Heart left ventricle (tissue), 16 donors: ENCODE results near the gene TPP2. TPM values are rescaled to one million over a fixed set of nuclear protein-coding genes. Genes with fewer than 3 reads are reported as not detected.

Experiments used
- ATAC-seq, 4 donors: fragments of 200-7000 bp; cut with Tn5 transposase; one replicate each; pipeline ENCODE4 v1.9.1; 2020 to 2022; ENCODE audit warnings: moderate library complexity in 4 of 4, mild to moderate bottlenecking in 3 of 4, moderate number of reproducible peaks in 1 of 4
- DNase-seq, 5 donors: peaks; one replicate each; pipeline ENCODE4 v3.0.0-alpha.2; 2020
- H3K27ac ChIP-seq, 12 donors: fragments of 200-600 bp; sonication (generic) in 4 of 12; one replicate each; pipeline versions ENCODE4 v1.5.0 to v1.8.0; 2016 to 2022; ENCODE audit warnings: mild to moderate bottlenecking in 2 of 12
- H3K27me3 ChIP-seq, 9 donors: fragments of 200-600 bp; sonication (generic) in 2 of 9; one replicate each; pipeline versions ENCODE4 v1.5.1 to v1.8.0; 2016 to 2022; ENCODE audit warnings: mild to moderate bottlenecking in 3 of 9
- H3K36me3 ChIP-seq, 9 donors: fragments of 200-600 bp; sonication (generic) in 2 of 9; one replicate each; pipeline versions ENCODE4 v1.5.0 to v1.8.0; 2018 to 2022; ENCODE audit warnings: mild to moderate bottlenecking in 2 of 9
- H3K4me1 ChIP-seq, 12 donors: fragments of 200-600 bp; sonication (generic) in 4 of 12; one replicate each; pipeline versions ENCODE4 v1.5.0 to v1.8.0; 2016 to 2022; ENCODE audit warnings: mild to moderate bottlenecking in 3 of 12
- H3K4me3 ChIP-seq, 12 donors: fragments of 200-600 bp; sonication (generic) in 4 of 12; one replicate each; pipeline versions ENCODE4 v1.5.0 to v1.8.0; 2017 to 2022; ENCODE audit warnings: mild to moderate bottlenecking in 9 of 12, moderate library complexity in 4 of 12
- H3K9me3 ChIP-seq, 12 donors: fragments of 200-600 bp; sonication (generic) in 4 of 12; one replicate each; pipeline versions ENCODE4 v1.5.0 to v1.8.0; 2016 to 2022; ENCODE audit warnings: mild to moderate bottlenecking in 1 of 12
- CTCF ChIP-seq, 12 donors: fragments of 200-600 bp; sonication (generic) in 4 of 12; IDR thresholded peaks; one replicate each; pipeline versions ENCODE4 v1.5.0 to v1.8.0; 2018 to 2022; ENCODE audit warnings: antibody characterized with exemption in 12 of 12, mild to moderate bottlenecking in 5 of 12
- POLR2A ChIP-seq, 2 donors: fragments of 450-650 bp; IDR thresholded peaks; one replicate each; pipeline ENCODE4 v1.6.1; 2017; ENCODE audit warnings: antibody characterized with exemption in 2 of 2, mild to moderate bottlenecking in 2 of 2, moderate library complexity in 2 of 2
- WGBS, 4 donors: extraction: QIAGEN DNeasy Blood & Tissue Kit in 2 of 4; methylation state at CpG; one replicate each; pipeline versions ENCODE4 v1.1.5 to v1.1.7; 2013 to 2018; 5-methylcytosine and 5-hydroxymethylcytosine counted together
- intact Hi-C, 10 donors: fragments of 100-400 bp; cut with DNase I; formaldehyde crosslinking; loops; one replicate each; pipeline versions ENCODE4 v1.11.1 to v1.14.2; 2022
- polyA plus RNA-seq, 2 donors: library from polyadenylated mRNA; stranded (reverse); fragments of 200-250 nt; gene quantifications; one replicate each; pipeline ENCODE4 v1.2.3, GENCODE V29; 2013
- total RNA-seq, 9 donors: library from RNA; depleted of rRNA in 2 of 9; stranded (reverse); fragments of >200 nt in 2 of 9; fragmentation: NEBNext Ultra II Directional in 3 of 9; extraction: Animal tissue kit (Norgen Biotek cat#: 25700) in 3 of 9; gene quantifications; one replicate each; pipeline versions ENCODE4 v1.1.0 to v1.2.4, GENCODE V29; 2016 to 2023
- donor health status: ischemic (EF 13 %, LVEDD 7.1; RV severe dilation, severe dysfunction).
- donor health status: healthy with polysubstance abuse.
- donor health status: DM: no; HTN: yes; CAD: no.
- donor health status: DM: no; HTN: no; CAD: no.
- donor health status: ischemic (EF 25% LVEDD 6.9; RV normal size, moderate dysfunction).
- donor health status: ischemic (EF 25% LVEDD 5.7; RV mildly dilated, moderate dysfunction).
- donor health status: healthy.
- donor health status: DM: yes; HTN: yes; CAD: no.
- donor health status: ischemic (EF 35%, LVEDD 5.7; RV mildly dilated, moderate dysfunction).
- donor health status: nonischemic (EF 11% LVEDD 7.7; RV severe dilation, severe dysfunction).
- donor health status: DM: yes; HTN: yes; CAD: no.
- donor health status: PGD.
- donor health status: ischemic (EF 29% LVEDD 5.4; RV normal size, mild dysfunction).
- donor health status: nonischemic (EF 23%, LVEDD 6.1; RV moderate dilation, normal function).

The TPP2 gene
- total and polyA plus RNA-seq, 11 donors: 13.0 to 37.9 (median 32.4) TPM

GRCh38 chr13:102643656-102644055, 46.9 kb downstream of the TPP2 start:
- no peaks in the 10 kb centered on the region for H3K9me3 ChIP-seq
- WGBS, 4 donors: 88 to 98% (median 96%) methylated on average over 1 of the region's 1 CpG
- H3K4me1 ChIP-seq: peaks cover 0 to 25% (median under 1%) of the 10 kb centered on the region in 12 donors
- H3K27me3 ChIP-seq: no peaks in the 10 kb centered on the region
- DNase-seq: no peak
- TF ChIP-seq POLR2A (IDR thresholded peaks at IDR 0.05) (no peak), CTCF (IDR thresholded peaks at IDR 0.05) (no peak)
- intact Hi-C loops: no loop called here
- peaks cover 0 to 100% (median 97%) of the 10 kb centered on the region in 9 donors for H3K36me3 ChIP-seq
- no peak for ATAC-seq
- no peak overlapping the region for H3K4me3 ChIP-seq
- no peak overlapping the region for H3K27ac ChIP-seq

GRCh38 chr13:102645701-102646100, 48.9 kb downstream of the TPP2 start:
- ATAC-seq: no peak
- Histone ChIP-seq H3K27me3 (no peaks in the 10 kb centered on the region), H3K36me3 (peaks cover 0 to 100% (median 97%) of the 10 kb centered on the region in 9 donors), H3K4me3 (no peak overlapping the region), H3K9me3 (no peaks in the 10 kb centered on the region), H3K27ac (no peak overlapping the region), H3K4me1 (peaks cover 0 to 22% (median 0%) of the 10 kb centered on the region in 12 donors)
- TF ChIP-seq POLR2A (IDR thresholded peaks at IDR 0.05): no peak
- TF ChIP-seq CTCF (IDR thresholded peaks at IDR 0.05): no peak
- intact Hi-C loops: loop anchor here in 1 of 10 donors (5.0 kb wide), 1 partner anchor 48 kb away; the partner anchor contains the start of gene TPP2
- DNase-seq: no peak
- 87 to 91% (median 88%) methylated on average over 1 of the region's 1 CpG for WGBS, 4 donors

GRCh38 chr13:102648046-102648445, 51.3 kb downstream of the TPP2 start:
- H3K9me3 ChIP-seq: no peaks in the 10 kb centered on the region
- H3K36me3 ChIP-seq: peaks cover 0 to 96% (median 90%) of the 10 kb centered on the region in 9 donors
- WGBS, 4 donors: 68 to 86% (median 77%) methylated on average over 3 of the region's 3 CpGs
- DNase-seq (no peak), ATAC-seq (no peak)
- H3K4me1 ChIP-seq: peaks cover 0 to 5% (median 0%) of the 10 kb centered on the region in 12 donors
- intact Hi-C loops: loop anchor here in 1 of 10 donors (5.0 kb wide), 1 partner anchor 51 kb away; the partner anchor contains the start of gene TPP2
- H3K27me3 ChIP-seq: no peaks in the 10 kb centered on the region
- TF ChIP-seq POLR2A (IDR thresholded peaks at IDR 0.05) (no peak), CTCF (IDR thresholded peaks at IDR 0.05) (no peak)
- H3K4me3 ChIP-seq: no peak overlapping the region
- H3K27ac ChIP-seq: no peak overlapping the region

GRCh38 chr13:102650444-102650843, 53.7 kb downstream of the TPP2 start:
- DNase-seq: no peak
- Histone ChIP-seq H3K4me3 (no peak overlapping the region), H3K4me1 (peaks cover 0 to 3% (median 0%) of the 10 kb centered on the region in 12 donors), H3K27me3 (no peaks in the 10 kb centered on the region), H3K36me3 (peaks cover 0 to 94% (median 88%) of the 10 kb centered on the region in 9 donors), H3K9me3 (no peaks in the 10 kb centered on the region), H3K27ac (no peak overlapping the region)
- no peak for TF ChIP-seq CTCF (IDR thresholded peaks at IDR 0.05)
- TF ChIP-seq POLR2A (IDR thresholded peaks at IDR 0.05): no peak
- WGBS, 4 donors: 91 to 95% (median 93%) methylated on average over 3 of the region's 3 CpGs
- intact Hi-C loops: loop anchor here in 1 of 10 donors (10.0 kb wide), 1 partner anchor 194 kb away; the partner anchor contains the start of gene ERCC5
- no peak for ATAC-seq
